Loucy (cell line): ENCODE measurements around the gene SRBD1.

Source experiments
- EZH2phosphoT487 ChIP-seq: fragments of 200-600 bp; IDR thresholded peaks from 2 replicates; pipeline ENCODE4 v1.6.1; 2018; ENCODE audit warnings: antibody characterized with exemption, mild to moderate bottlenecking, moderate library complexity, borderline replicate concordance
- TF ChIP-seq, protein P1 (sequence below): fragments of 200-600 bp; sonication (generic); conservative IDR thresholded peaks from 2 replicates; pipeline ENCODE4 v1.5.1; 2014; ENCODE audit warnings: mild to moderate bottlenecking, antibody characterized with exemption, low read length

- TF ChIP-seq, protein P1, sequence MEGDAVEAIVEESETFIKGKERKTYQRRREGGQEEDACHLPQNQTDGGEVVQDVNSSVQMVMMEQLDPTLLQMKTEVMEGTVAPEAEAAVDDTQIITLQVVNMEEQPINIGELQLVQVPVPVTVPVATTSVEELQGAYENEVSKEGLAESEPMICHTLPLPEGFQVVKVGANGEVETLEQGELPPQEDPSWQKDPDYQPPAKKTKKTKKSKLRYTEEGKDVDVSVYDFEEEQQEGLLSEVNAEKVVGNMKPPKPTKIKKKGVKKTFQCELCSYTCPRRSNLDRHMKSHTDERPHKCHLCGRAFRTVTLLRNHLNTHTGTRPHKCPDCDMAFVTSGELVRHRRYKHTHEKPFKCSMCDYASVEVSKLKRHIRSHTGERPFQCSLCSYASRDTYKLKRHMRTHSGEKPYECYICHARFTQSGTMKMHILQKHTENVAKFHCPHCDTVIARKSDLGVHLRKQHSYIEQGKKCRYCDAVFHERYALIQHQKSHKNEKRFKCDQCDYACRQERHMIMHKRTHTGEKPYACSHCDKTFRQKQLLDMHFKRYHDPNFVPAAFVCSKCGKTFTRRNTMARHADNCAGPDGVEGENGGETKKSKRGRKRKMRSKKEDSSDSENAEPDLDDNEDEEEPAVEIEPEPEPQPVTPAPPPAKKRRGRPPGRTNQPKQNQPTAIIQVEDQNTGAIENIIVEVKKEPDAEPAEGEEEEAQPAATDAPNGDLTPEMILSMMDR, result no peak
- no peak for TF ChIP-seq EZH2phosphoT487
Measured at GRCh38 chr2:45459860-45460259, 151.2 kb downstream of the SRBD1 start.
